Caco-2 (cell line): ENCODE data around the gene SLC1A6. TPM values are rescaled to one million over a fixed set of nuclear protein-coding genes. Genes with fewer than 3 reads are reported as not detected.

Source experiments
- BruUV-seq: library from RNA; stranded (reverse); fragments of 400-500 nt; replicated peaks from 2 replicates; lab custom pipeline; 2021; lab: Mats Ljungman, UMichigan
- CTCF ChIA-PET: fragments of 300-600 bp; sonication (Branson Sonifier 250); formaldehyde crosslinking; loops from one replicate; lab custom pipeline; 2022; ENCODE audit warnings: antibody characterized with exemption; lab: Charles Lee
- POLR2A ChIA-PET: fragments of 300-600 bp; sonication (Branson Sonifier 250); formaldehyde crosslinking; loops from one replicate; lab custom pipeline; 2022; ENCODE audit warnings: antibody characterized with exemption; lab: Charles Lee
- DNase-seq, 2 experiments: peaks; one replicate each; pipeline versions ENCODE4 v3.0.0 to v3.0.0-alpha.2; 2020 to 2022
- H3K27me3 ChIP-seq: replicated peaks from 2 replicates; pipeline ENCODE4 v1.6.0; 2011; ENCODE audit warnings: low read length; ENCODE audit not compliant: control insufficient read depth, insufficient read depth
- H3K36me3 ChIP-seq: 2 replicates; pipeline ENCODE4 v1.5.1; 2011; ENCODE audit warnings: low read length; ENCODE audit not compliant: control insufficient read depth, insufficient read depth
- H3K4me1 ChIP-seq: fragments of 250-450 bp; sonication (Bioruptor Pico); 2 replicates; pipeline ENCODE4 v1.5.1; 2020; ENCODE audit warnings: mild to moderate bottlenecking
- H3K4me3 ChIP-seq: 2 replicates; pipeline ENCODE4 v1.5.1; 2011; ENCODE audit warnings: low read depth, mild to moderate bottlenecking, control low read depth, low read length
- H3K9me3 ChIP-seq: fragments of 250-450 bp; sonication (Bioruptor Pico); 2 replicates; pipeline ENCODE4 v1.5.1; 2020; ENCODE audit warnings: mild to moderate bottlenecking, moderate library complexity
- H3K27ac Mint-ChIP-seq: one replicate; pipeline ENCODE4 v1.8.0; 2022; ENCODE audit warnings: mixed read lengths; ENCODE audit not compliant: unreplicated experiment
- H3K27me3 Mint-ChIP-seq: one replicate; pipeline ENCODE4 v1.8.0; 2022; ENCODE audit warnings: mixed read lengths; ENCODE audit not compliant: insufficient read depth, unreplicated experiment
- H3K36me3 Mint-ChIP-seq: one replicate; pipeline ENCODE4 v1.8.0; 2022; ENCODE audit warnings: mild to moderate bottlenecking, mixed read lengths; ENCODE audit not compliant: insufficient read depth, unreplicated experiment
- H3K4me1 Mint-ChIP-seq: one replicate; pipeline ENCODE4 v1.8.0; 2022; ENCODE audit warnings: low read depth, mixed read lengths; ENCODE audit not compliant: unreplicated experiment
- H3K4me3 Mint-ChIP-seq: one replicate; pipeline ENCODE4 v1.8.0; 2022; ENCODE audit warnings: mild to moderate bottlenecking, moderate library complexity, mixed read lengths; ENCODE audit not compliant: unreplicated experiment
- H3K9me3 Mint-ChIP-seq: one replicate; pipeline ENCODE4 v1.8.0; 2022; ENCODE audit warnings: mixed read lengths; ENCODE audit not compliant: unreplicated experiment
- CTCF ChIP-seq, 2 experiments: fragments of 200-600 bp in 1 of 2; IDR thresholded peaks; 1 replicate in 1 of 2; 2 replicates in 1 of 2; pipeline versions ENCODE4 v1.5.1 to v1.8.0; 2011 to 2022; ENCODE audit warnings: antibody characterized with exemption in 1 of 2, control low read depth in 1 of 2, inconsistent platforms in 1 of 2, low read depth in 1 of 2, low read length in 1 of 2, mild to moderate bottlenecking in 1 of 2, moderate library complexity in 1 of 2; ENCODE audit not compliant: insufficient read depth in 1 of 2, severe bottlenecking in 1 of 2, unreplicated experiment in 1 of 2
- intact Hi-C: fragments of 100-400 bp; cut with micrococcal nuclease; formaldehyde crosslinking; loops from one replicate; pipeline ENCODE4 v1.10.0; 2022; ENCODE audit not compliant: unreplicated experiment
- total RNA-seq: library from RNA; stranded (reverse); gene quantifications from 2 replicates; pipeline ENCODE4 v1.2.3, GENCODE V29; 2022

Gene SLC1A6
- total RNA-seq, 1 experiment from 2014 or later = not detected

- POLR2A ChIA-PET = no interaction called here
- Histone ChIP-seq H3K27me3 (no peaks in the 10 kb centered on the region), H3K4me1 (no peaks in the 10 kb centered on the region), H3K4me3 (no peak overlapping the region), H3K9me3 (no peaks in the 10 kb centered on the region), H3K36me3 (no peaks in the 10 kb centered on the region)
- CTCF ChIA-PET = no interaction called here
- Mint-ChIP-seq H3K4me3 (no peak overlapping the region), H3K9me3 (no peaks in the 10 kb centered on the region), H3K36me3 (no peaks in the 10 kb centered on the region), H3K27ac (no peak overlapping the region), H3K4me1 (no peaks in the 10 kb centered on the region), H3K27me3 (peaks cover 13% of the 10 kb centered on the region)
- no peak for TF ChIP-seq CTCF (IDR thresholded peaks at IDR 0.05; ENCODE audit: insufficient read depth in 1 of 2, low read depth in 1 of 2, low read length in 1 of 2, severe bottlenecking in 1 of 2, unreplicated experiment in 1 of 2)
- no peak for DNase-seq
- BruUV-seq = no TSS peak
- intact Hi-C loops = no loop called here
Observed at GRCh38 chr19:14974488-14974887, 5.2 kb downstream of the SLC1A6 start.

- Mint-ChIP-seq H3K27ac (no peak overlapping the region), H3K9me3 (no peaks in the 10 kb centered on the region), H3K27me3 (peaks cover 7% of the 10 kb centered on the region), H3K4me3 (no peak overlapping the region), H3K36me3 (no peaks in the 10 kb centered on the region), H3K4me1 (no peaks in the 10 kb centered on the region)
- H3K27me3 ChIP-seq = no peaks in the 10 kb centered on the region
- H3K4me1 ChIP-seq = no peaks in the 10 kb centered on the region
- no peaks in the 10 kb centered on the region for H3K9me3 ChIP-seq
- DNase-seq = no peak
- H3K4me3 ChIP-seq = no peak overlapping the region
- TF ChIP-seq CTCF (IDR thresholded peaks at IDR 0.05; ENCODE audit: insufficient read depth in 1 of 2, low read depth in 1 of 2, low read length in 1 of 2, severe bottlenecking in 1 of 2, unreplicated experiment in 1 of 2) = no peak
- intact Hi-C loops = no loop called here
- no TSS peak for BruUV-seq
- CTCF ChIA-PET = no interaction called here
- H3K36me3 ChIP-seq = no peaks in the 10 kb centered on the region
- POLR2A ChIA-PET = no interaction called here
Observed at GRCh38 chr19:14972676-14973075, 7.0 kb downstream of the SLC1A6 start.

GRCh38 chr19:14971474-14971873 is 8.2 kb downstream of the SLC1A6 start:
- CTCF ChIA-PET = no interaction called here
- BruUV-seq = no TSS peak
- Mint-ChIP-seq H3K4me1 (no peaks in the 10 kb centered on the region), H3K27ac (no peak overlapping the region), H3K36me3 (no peaks in the 10 kb centered on the region), H3K9me3 (no peaks in the 10 kb centered on the region), H3K27me3 (peaks cover 7% of the 10 kb centered on the region), H3K4me3 (no peak overlapping the region)
- no peak for TF ChIP-seq CTCF (IDR thresholded peaks at IDR 0.05; ENCODE audit: insufficient read depth in 1 of 2, low read depth in 1 of 2, low read length in 1 of 2, severe bottlenecking in 1 of 2, unreplicated experiment in 1 of 2)
- H3K4me3 ChIP-seq = no peak overlapping the region
- intact Hi-C loops = no loop called here
- POLR2A ChIA-PET = no interaction called here
- no peaks in the 10 kb centered on the region for H3K27me3 ChIP-seq
- DNase-seq = no peak
- no peaks in the 10 kb centered on the region for H3K4me1 ChIP-seq
- no peaks in the 10 kb centered on the region for H3K36me3 ChIP-seq
- H3K9me3 ChIP-seq = no peaks in the 10 kb centered on the region
